Upper lobe of left lung (tissue), 6 donors: ENCODE data around the gene SP9. TPM values are rescaled to one million over a fixed set of nuclear protein-coding genes. Genes with fewer than 3 reads are reported as not detected.

Source experiments
- ATAC-seq, 2 donors: fragments of 200-7000 bp; cut with Tn5 transposase; one replicate each; pipeline ENCODE4 v1.9.1; 2022; ENCODE audit warnings: mild to moderate bottlenecking in 2 of 2, moderate library complexity in 2 of 2; ENCODE audit not compliant: low FRiP score in 2 of 2
- DNase-seq, 2 donors: peaks; one replicate each; pipeline ENCODE4 v3.0.0-alpha.2; 2019 to 2020
- H3K27ac ChIP-seq, 4 donors: fragments of 200-600 bp; sonication (generic); one replicate each; pipeline ENCODE4 v1.5.1; 2016 to 2019
- H3K27me3 ChIP-seq, 4 donors: fragments of 200-600 bp; sonication (generic); one replicate each; pipeline ENCODE4 v1.5.1; 2017 to 2019
- H3K36me3 ChIP-seq, 4 donors: fragments of 200-600 bp; sonication (generic); one replicate each; pipeline ENCODE4 v1.5.1; 2016 to 2019
- H3K4me1 ChIP-seq, 4 donors: fragments of 200-600 bp; sonication (generic); one replicate each; pipeline ENCODE4 v1.5.1; 2018 to 2019
- H3K4me3 ChIP-seq, 4 donors: fragments of 200-600 bp; sonication (generic); one replicate each; pipeline ENCODE4 v1.5.1; 2017 to 2019; ENCODE audit warnings: mild to moderate bottlenecking in 2 of 4, moderate library complexity in 1 of 4
- H3K9me3 ChIP-seq, 4 donors: fragments of 200-600 bp; sonication (generic); one replicate each; pipeline ENCODE4 v1.5.1; 2018 to 2019
- CTCF ChIP-seq, 6 experiments: fragments of 450-650 bp in 4 of 6; fragments of 200-600 bp in 2 of 6; sonication (generic) in 2 of 6; IDR thresholded peaks; one replicate each; pipeline ENCODE4 v1.5.1; 2016 to 2019; ENCODE audit warnings: antibody characterized with exemption in 6 of 6
- EP300 ChIP-seq, 4 donors: sonication (generic); formaldehyde crosslinking; IDR thresholded peaks; one replicate each; pipeline ENCODE4 v1.5.1; 2017; ENCODE audit warnings: antibody characterized with exemption in 4 of 4, control low read depth in 2 of 4
- POLR2A ChIP-seq, 4 donors: fragments of 450-650 bp; IDR thresholded peaks; one replicate each; pipeline ENCODE4 v1.5.1; 2016 to 2017; ENCODE audit warnings: antibody characterized with exemption in 4 of 4, mild to moderate bottlenecking in 2 of 4
- POLR2AphosphoS5 ChIP-seq, 2 donors: sonication (generic); formaldehyde crosslinking; IDR thresholded peaks; one replicate each; pipeline ENCODE4 v1.5.1; 2017; ENCODE audit warnings: antibody characterized with exemption in 2 of 2
- WGBS, 2 donors: methylation state at CpG; one replicate each; pipeline ENCODE4 v1.1.5; 2017 to 2018; 5-methylcytosine and 5-hydroxymethylcytosine counted together
- total RNA-seq, 6 donors: library from RNA; depleted of rRNA in 4 of 6; stranded (reverse); fragments of >200 nt in 4 of 6; gene quantifications; one replicate each; pipeline versions ENCODE4 v1.1.0 to v1.2.1, GENCODE V29; 2016 to 2021
- donor health status: DM: no; HTN: no; CAD: no; lungs with moderate emphysema.
- donor health status: DM: no; HTN: yes; CAD: no; lungs with severe emphysema.

The SP9 gene
- total RNA-seq, 6 donors from 2014 or later, result not detected

DNA sequence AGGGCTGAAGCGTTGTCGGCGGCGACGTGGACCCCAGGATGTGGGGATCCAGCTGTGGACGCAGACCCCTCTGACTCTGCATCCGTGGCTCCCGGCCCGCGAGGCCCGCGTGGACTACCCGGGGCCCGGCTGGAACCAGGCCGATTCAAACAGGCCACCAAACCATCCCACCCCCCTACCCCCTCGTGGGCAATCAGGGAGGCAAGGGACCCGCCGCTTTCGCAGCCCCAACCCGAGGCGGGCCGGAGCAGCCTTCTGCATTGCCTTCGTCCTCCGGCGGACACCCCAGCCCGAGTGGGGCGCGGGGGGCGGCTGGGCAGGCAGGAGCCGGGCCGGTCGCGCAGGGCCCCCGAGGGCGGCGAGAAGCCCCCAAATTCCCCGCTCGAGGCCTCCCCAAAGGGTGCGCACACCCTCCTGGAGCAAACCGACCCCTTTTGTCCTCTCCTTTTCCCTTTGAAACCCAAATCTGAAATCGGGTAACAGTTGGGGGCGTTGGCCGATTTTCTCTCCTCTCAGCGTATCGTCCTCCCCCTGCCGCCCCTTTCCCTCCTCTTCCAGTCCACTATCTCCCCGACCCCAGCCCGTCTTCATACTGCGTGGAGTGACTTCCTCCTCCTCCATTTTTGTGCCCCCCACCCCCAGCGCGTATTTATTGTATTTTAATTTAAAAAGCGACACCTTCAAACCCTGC lies 7.4 kb downstream of the SP9 start:
- peak overlapping the region in 1 of 4 donors; percentile 7 for H3K4me3 ChIP-seq
- TF ChIP-seq POLR2A (IDR thresholded peaks at IDR 0.05) (no peak), CTCF (IDR thresholded peaks at IDR 0.05) (no peak), EP300 (IDR thresholded peaks at IDR 0.05) (no peak)
- ATAC-seq (peak; percentile 38 to 44), DNase-seq (peak in 1 of 2 donors; percentile 81)
- WGBS, 2 donors, result 5 to 6% methylated on average over 14 to 46 of the region's 52 CpGs
- peaks cover 30 to 53% (median 35%) of the 10 kb centered on the region in 4 donors for H3K4me1 ChIP-seq
- H3K36me3 ChIP-seq, result peaks cover 0 to 4% (median 0%) of the 10 kb centered on the region in 4 donors
- peaks cover 4 to 75% (median 56%) of the 10 kb centered on the region in 4 donors for H3K27me3 ChIP-seq
- no peaks in the 10 kb centered on the region for H3K9me3 ChIP-seq
- no peak overlapping the region for H3K27ac ChIP-seq

- TF ChIP-seq EP300 (IDR thresholded peaks at IDR 0.05), result no peak
- TF ChIP-seq POLR2A (IDR thresholded peaks at IDR 0.05), result no peak
- no peak for TF ChIP-seq CTCF (IDR thresholded peaks at IDR 0.05)
- no peak for TF ChIP-seq POLR2AphosphoS5 (IDR thresholded peaks at IDR 0.05)
- peak overlapping the region in 1 of 4 donors; percentile 7 for H3K4me3 ChIP-seq
- peaks cover 0 to 8% (median 2%) of the 10 kb centered on the region in 4 donors for H3K36me3 ChIP-seq
- peaks cover 4 to 69% (median 53%) of the 10 kb centered on the region in 4 donors for H3K27me3 ChIP-seq
- H3K4me1 ChIP-seq, result peaks cover 24 to 46% (median 30%) of the 10 kb centered on the region in 4 donors
- WGBS, 2 donors, result 11 to 16% methylated on average over 28 to 29 of the region's 29 CpGs
- H3K27ac ChIP-seq, result no peak overlapping the region
- no peaks in the 10 kb centered on the region for H3K9me3 ChIP-seq
- DNase-seq (peak in 1 of 2 donors; percentile 85), ATAC-seq (no peak)
Observed at GRCh38 chr2:174342686-174343342, 8.1 kb downstream of the SP9 start.

GRCh38 chr2:174343343-174343622 lies 8.5 kb downstream of the SP9 start:
- Histone ChIP-seq H3K27me3 (peaks cover 4 to 64% (median 52%) of the 10 kb centered on the region in 4 donors), H3K36me3 (peaks cover under 1 to 13% (median 5%) of the 10 kb centered on the region in 4 donors), H3K9me3 (no peaks in the 10 kb centered on the region), H3K4me1 (peaks cover 24 to 45% (median 29%) of the 10 kb centered on the region in 4 donors), H3K27ac (no peak overlapping the region), H3K4me3 (no peak overlapping the region)
- TF ChIP-seq POLR2A (IDR thresholded peaks at IDR 0.05) (no peak), CTCF (IDR thresholded peaks at IDR 0.05) (no peak), POLR2AphosphoS5 (IDR thresholded peaks at IDR 0.05) (no peak), EP300 (IDR thresholded peaks at IDR 0.05) (no peak)
- DNase-seq, result no peak
- WGBS, 2 donors, result 13 to 18% methylated on average over 6 of the region's 6 CpGs
- ATAC-seq, result no peak

GRCh38 chr2:174343623-174344455 lies 9.1 kb downstream of the SP9 start:
- TF ChIP-seq EP300 (IDR thresholded peaks at IDR 0.05), result no peak
- TF ChIP-seq POLR2AphosphoS5 (IDR thresholded peaks at IDR 0.05), result no peak
- TF ChIP-seq POLR2A (IDR thresholded peaks at IDR 0.05), result no peak
- no peak for TF ChIP-seq CTCF (IDR thresholded peaks at IDR 0.05)
- no peaks in the 10 kb centered on the region for H3K9me3 ChIP-seq
- H3K4me1 ChIP-seq, result peaks cover 24 to 45% (median 29%) of the 10 kb centered on the region in 4 donors
- H3K36me3 ChIP-seq, result peaks cover 6 to 19% (median 10%) of the 10 kb centered on the region in 4 donors
- H3K4me3 ChIP-seq, result no peak overlapping the region
- DNase-seq (peak in 1 of 2 donors; percentile 81), ATAC-seq (peak in 1 of 2 donors; percentile 9)
- WGBS, 2 donors, result 18 to 21% methylated on average over 29 to 52 of the region's 57 CpGs
- peaks cover 4 to 58% (median 47%) of the 10 kb centered on the region in 4 donors for H3K27me3 ChIP-seq
- H3K27ac ChIP-seq, result no peak overlapping the region
